ENCODE data around the gene GBX1. TPM values are rescaled to one million over a fixed set of nuclear protein-coding genes. Genes with fewer than 3 reads are reported as not detected.

GBX1 gene
- total RNA-seq, 1 experiment from 2014 or later = not detected

GRCh38 chr7:151135525-151135845, 32.0 kb downstream of the GBX1 start:
- CTCF ChIA-PET = interaction anchor here (0.6 kb wide), 1 partner anchor 31 kb away, joined by 3 read pairs; no protein-coding TSS in a partner anchor
- peaks cover 24% of the 10 kb centered on the region for H3K36me3 Mint-ChIP-seq (ENCODE audit: insufficient read depth, unreplicated experiment)

GRCh38 chr7:151134743-151135524, 32.6 kb downstream of the GBX1 start:
- POLR2A ChIA-PET = no interaction called here
- H3K36me3 ChIP-seq (ENCODE audit: control insufficient read depth, insufficient read depth, low read length) = no peaks in the 10 kb centered on the region; the same call in 1 of the 2 replicates

More at GRCh38 chr7:151135525-151135845, 32.0 kb downstream of the GBX1 start:
- Histone ChIP-seq H3K36me3 (ENCODE audit: control insufficient read depth, insufficient read depth, low read length) (no peaks in the 10 kb centered on the region; the same call in 1 of the 2 replicates), H3K9me3 (no peaks in the 10 kb centered on the region), H3K27me3 (replicated peaks; ENCODE audit: control insufficient read depth, insufficient read depth, low read length) (no peaks in the 10 kb centered on the region), H3K4me3 (ENCODE audit: low read depth, low read length) (no peak overlapping the region), H3K4me1 (no peaks in the 10 kb centered on the region)
- no peak for TF ChIP-seq CTCF (IDR thresholded peaks at IDR 0.05; ENCODE audit: insufficient read depth in 1 of 2, low read depth in 1 of 2, low read length in 1 of 2, severe bottlenecking in 1 of 2, unreplicated experiment in 1 of 2)
- Mint-ChIP-seq H3K4me1 (ENCODE audit: low read depth, unreplicated experiment) (no peaks in the 10 kb centered on the region), H3K27me3 (ENCODE audit: insufficient read depth, unreplicated experiment) (no peaks in the 10 kb centered on the region), H3K9me3 (ENCODE audit: unreplicated experiment) (no peaks in the 10 kb centered on the region), H3K27ac (ENCODE audit: unreplicated experiment) (no peak overlapping the region), H3K4me3 (ENCODE audit: unreplicated experiment) (no peak overlapping the region)
- POLR2A ChIA-PET = no interaction called here
- DNase-seq = no peak
- intact Hi-C loops (cut with micrococcal nuclease; ENCODE audit: unreplicated experiment) = no loop called here
- no TSS peak for BruUV-seq (replicated peaks)

More at GRCh38 chr7:151134743-151135524, 32.6 kb downstream of the GBX1 start:
- CTCF ChIA-PET = interaction anchor here (0.6 kb wide), 1 partner anchor 31 kb away, joined by 3 read pairs; no protein-coding TSS in a partner anchor
- no TSS peak for BruUV-seq (replicated peaks)
- Histone ChIP-seq H3K4me1 (no peaks in the 10 kb centered on the region), H3K9me3 (no peaks in the 10 kb centered on the region), H3K27me3 (replicated peaks; ENCODE audit: control insufficient read depth, insufficient read depth, low read length) (no peaks in the 10 kb centered on the region), H3K4me3 (ENCODE audit: low read depth, low read length) (no peak overlapping the region)
- no peaks in the 10 kb centered on the region for H3K27me3 Mint-ChIP-seq (ENCODE audit: insufficient read depth, unreplicated experiment)
- no peaks in the 10 kb centered on the region for H3K9me3 Mint-ChIP-seq (ENCODE audit: unreplicated experiment)
- no peaks in the 10 kb centered on the region for H3K4me1 Mint-ChIP-seq (ENCODE audit: low read depth, unreplicated experiment)
- peaks cover 28% of the 10 kb centered on the region for H3K36me3 Mint-ChIP-seq (ENCODE audit: insufficient read depth, unreplicated experiment)
- H3K27ac Mint-ChIP-seq (ENCODE audit: unreplicated experiment) = no peak overlapping the region
- no peak overlapping the region for H3K4me3 Mint-ChIP-seq (ENCODE audit: unreplicated experiment)
- TF ChIP-seq CTCF (IDR thresholded peaks at IDR 0.05; ENCODE audit: insufficient read depth in 1 of 2, low read depth in 1 of 2, low read length in 1 of 2, severe bottlenecking in 1 of 2, unreplicated experiment in 1 of 2) = no peak
- DNase-seq = no peak
- intact Hi-C loops (cut with micrococcal nuclease; ENCODE audit: unreplicated experiment) = no loop called here
